Testis (tissue), 2 donors: Measurements from ENCODE around the gene MFSD11.

ENCODE experiments used
- CTCF ChIP-seq, 3 experiments: fragments of 450-650 bp in 2 of 3; fragments of 200-600 bp in 1 of 3; sonication (generic) in 1 of 3; IDR thresholded peaks; one replicate each; pipeline ENCODE4 v1.5.1; 2016 to 2019; ENCODE audit warnings: antibody characterized with exemption in 3 of 3, mild to moderate bottlenecking in 2 of 3, moderate library complexity in 1 of 3
- POLR2A ChIP-seq: fragments of 450-650 bp; IDR thresholded peaks from one replicate; pipeline ENCODE4 v1.6.1; 2017; ENCODE audit warnings: antibody characterized with exemption, mild to moderate bottlenecking, moderate library complexity

GRCh38 chr17:76704805-76705204 lies 33.1 kb upstream of the MFSD11 start:
- TF ChIP-seq CTCF (IDR thresholded peaks at IDR 0.05) (no peak), POLR2A (no peak)
